H1 (cell line): ENCODE data around the gene PNMA8B. TPM values are rescaled to one million over a fixed set of nuclear protein-coding genes. Genes with fewer than 3 reads are reported as not detected.

Source experiments
- polyA plus RNA-seq, 7 experiments: library from polyadenylated mRNA; depleted of rRNA in 3 of 7; stranded (reverse) in 5 of 7; unstranded in 2 of 7; fragments of >200 nt in 5 of 7; fragments of 200-250 nt in 2 of 7; gene quantifications; 1 replicate in 5 of 7; 2 replicates in 1 of 7; 4 replicates in 1 of 7; pipeline versions ENCODE4 v1.2.1 to v1.2.3, GENCODE V29; 2011 to 2013; ENCODE audit warnings: missing spikeins in 2 of 7, mixed read lengths in 2 of 7
- total RNA-seq: library from RNA; stranded (reverse); fragmentation: NEBNext Ultra II Directional; extraction: Animal tissue kit (Norgen Biotek cat#: 25700); gene quantifications from 2 replicates; pipeline ENCODE4 v1.2.1, GENCODE V29; 2021
- TF ChIP-seq, protein P1 (sequence below): fragments of 300-600 bp; sonication (generic); IDR thresholded peaks from 2 replicates; pipeline ENCODE4 v1.7.1; 2012; ENCODE audit warnings: low read length, moderate library complexity, mild to moderate bottlenecking, inconsistent platforms; ENCODE audit not compliant: insufficient replicate concordance

The PNMA8B gene
- total and polyA plus RNA-seq, 2 of the 8 experiments (the other 6 are each of a cell fraction or from before 2014, with no cell fraction given) = 0.48 to 1.4 TPM

DNA sequence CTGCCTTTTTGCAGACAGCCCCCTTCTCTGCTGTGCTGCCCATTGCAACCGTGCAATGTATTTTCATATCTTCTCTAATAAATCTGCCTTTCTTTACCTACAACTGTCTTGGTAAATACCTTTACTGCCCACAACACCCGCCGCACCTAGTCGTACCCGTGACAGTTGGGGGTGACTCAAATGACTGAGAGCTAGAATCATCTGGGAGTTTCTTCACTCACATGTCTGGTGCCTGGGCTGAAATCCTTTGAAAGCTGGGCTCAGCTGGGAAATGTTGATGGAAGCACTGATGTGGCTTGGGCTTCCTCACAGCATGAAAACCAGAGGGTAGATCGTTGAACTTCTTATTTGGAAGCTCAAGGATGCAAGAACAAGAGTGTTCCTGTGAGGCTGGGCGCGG lies 21.5 kb downstream of the PNMA8B start (continued):
- TF ChIP-seq, protein P1, sequence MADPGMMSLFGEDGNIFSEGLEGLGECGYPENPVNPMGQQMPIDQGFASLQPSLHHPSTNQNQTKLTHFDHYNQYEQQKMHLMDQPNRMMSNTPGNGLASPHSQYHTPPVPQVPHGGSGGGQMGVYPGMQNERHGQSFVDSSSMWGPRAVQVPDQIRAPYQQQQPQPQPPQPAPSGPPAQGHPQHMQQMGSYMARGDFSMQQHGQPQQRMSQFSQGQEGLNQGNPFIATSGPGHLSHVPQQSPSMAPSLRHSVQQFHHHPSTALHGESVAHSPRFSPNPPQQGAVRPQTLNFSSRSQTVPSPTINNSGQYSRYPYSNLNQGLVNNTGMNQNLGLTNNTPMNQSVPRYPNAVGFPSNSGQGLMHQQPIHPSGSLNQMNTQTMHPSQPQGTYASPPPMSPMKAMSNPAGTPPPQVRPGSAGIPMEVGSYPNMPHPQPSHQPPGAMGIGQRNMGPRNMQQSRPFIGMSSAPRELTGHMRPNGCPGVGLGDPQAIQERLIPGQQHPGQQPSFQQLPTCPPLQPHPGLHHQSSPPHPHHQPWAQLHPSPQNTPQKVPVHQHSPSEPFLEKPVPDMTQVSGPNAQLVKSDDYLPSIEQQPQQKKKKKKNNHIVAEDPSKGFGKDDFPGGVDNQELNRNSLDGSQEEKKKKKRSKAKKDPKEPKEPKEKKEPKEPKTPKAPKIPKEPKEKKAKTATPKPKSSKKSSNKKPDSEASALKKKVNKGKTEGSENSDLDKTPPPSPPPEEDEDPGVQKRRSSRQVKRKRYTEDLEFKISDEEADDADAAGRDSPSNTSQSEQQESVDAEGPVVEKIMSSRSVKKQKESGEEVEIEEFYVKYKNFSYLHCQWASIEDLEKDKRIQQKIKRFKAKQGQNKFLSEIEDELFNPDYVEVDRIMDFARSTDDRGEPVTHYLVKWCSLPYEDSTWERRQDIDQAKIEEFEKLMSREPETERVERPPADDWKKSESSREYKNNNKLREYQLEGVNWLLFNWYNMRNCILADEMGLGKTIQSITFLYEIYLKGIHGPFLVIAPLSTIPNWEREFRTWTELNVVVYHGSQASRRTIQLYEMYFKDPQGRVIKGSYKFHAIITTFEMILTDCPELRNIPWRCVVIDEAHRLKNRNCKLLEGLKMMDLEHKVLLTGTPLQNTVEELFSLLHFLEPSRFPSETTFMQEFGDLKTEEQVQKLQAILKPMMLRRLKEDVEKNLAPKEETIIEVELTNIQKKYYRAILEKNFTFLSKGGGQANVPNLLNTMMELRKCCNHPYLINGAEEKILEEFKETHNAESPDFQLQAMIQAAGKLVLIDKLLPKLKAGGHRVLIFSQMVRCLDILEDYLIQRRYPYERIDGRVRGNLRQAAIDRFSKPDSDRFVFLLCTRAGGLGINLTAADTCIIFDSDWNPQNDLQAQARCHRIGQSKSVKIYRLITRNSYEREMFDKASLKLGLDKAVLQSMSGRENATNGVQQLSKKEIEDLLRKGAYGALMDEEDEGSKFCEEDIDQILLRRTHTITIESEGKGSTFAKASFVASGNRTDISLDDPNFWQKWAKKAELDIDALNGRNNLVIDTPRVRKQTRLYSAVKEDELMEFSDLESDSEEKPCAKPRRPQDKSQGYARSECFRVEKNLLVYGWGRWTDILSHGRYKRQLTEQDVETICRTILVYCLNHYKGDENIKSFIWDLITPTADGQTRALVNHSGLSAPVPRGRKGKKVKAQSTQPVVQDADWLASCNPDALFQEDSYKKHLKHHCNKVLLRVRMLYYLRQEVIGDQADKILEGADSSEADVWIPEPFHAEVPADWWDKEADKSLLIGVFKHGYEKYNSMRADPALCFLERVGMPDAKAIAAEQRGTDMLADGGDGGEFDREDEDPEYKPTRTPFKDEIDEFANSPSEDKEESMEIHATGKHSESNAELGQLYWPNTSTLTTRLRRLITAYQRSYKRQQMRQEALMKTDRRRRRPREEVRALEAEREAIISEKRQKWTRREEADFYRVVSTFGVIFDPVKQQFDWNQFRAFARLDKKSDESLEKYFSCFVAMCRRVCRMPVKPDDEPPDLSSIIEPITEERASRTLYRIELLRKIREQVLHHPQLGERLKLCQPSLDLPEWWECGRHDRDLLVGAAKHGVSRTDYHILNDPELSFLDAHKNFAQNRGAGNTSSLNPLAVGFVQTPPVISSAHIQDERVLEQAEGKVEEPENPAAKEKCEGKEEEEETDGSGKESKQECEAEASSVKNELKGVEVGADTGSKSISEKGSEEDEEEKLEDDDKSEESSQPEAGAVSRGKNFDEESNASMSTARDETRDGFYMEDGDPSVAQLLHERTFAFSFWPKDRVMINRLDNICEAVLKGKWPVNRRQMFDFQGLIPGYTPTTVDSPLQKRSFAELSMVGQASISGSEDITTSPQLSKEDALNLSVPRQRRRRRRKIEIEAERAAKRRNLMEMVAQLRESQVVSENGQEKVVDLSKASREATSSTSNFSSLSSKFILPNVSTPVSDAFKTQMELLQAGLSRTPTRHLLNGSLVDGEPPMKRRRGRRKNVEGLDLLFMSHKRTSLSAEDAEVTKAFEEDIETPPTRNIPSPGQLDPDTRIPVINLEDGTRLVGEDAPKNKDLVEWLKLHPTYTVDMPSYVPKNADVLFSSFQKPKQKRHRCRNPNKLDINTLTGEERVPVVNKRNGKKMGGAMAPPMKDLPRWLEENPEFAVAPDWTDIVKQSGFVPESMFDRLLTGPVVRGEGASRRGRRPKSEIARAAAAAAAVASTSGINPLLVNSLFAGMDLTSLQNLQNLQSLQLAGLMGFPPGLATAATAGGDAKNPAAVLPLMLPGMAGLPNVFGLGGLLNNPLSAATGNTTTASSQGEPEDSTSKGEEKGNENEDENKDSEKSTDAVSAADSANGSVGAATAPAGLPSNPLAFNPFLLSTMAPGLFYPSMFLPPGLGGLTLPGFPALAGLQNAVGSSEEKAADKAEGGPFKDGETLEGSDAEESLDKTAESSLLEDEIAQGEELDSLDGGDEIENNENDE = no peak
